Heart right ventricle (tissue), 16 donors: Measurements from ENCODE around the gene FAM171A2. TPM values are rescaled to one million over a fixed set of nuclear protein-coding genes. Genes with fewer than 3 reads are reported as not detected.
A peak's percentile ranks its signal among the peaks of the same experiment; 100 is the strongest.
"Not testable (repeated sequence)": the region's sequence is repeated elsewhere in the genome, so short reads cannot be mapped to it uniquely, and the experiment has no call there.

ENCODE experiments used
- ATAC-seq, 8 donors: fragments of 200-7000 bp; cut with Tn5 transposase; one replicate each; pipeline ENCODE4 v1.9.1; 2020; ENCODE audit warnings: mild to moderate bottlenecking in 8 of 8, moderate library complexity in 8 of 8, moderate number of reproducible peaks in 1 of 8
- DNase-seq, 2 donors: peaks; one replicate each; pipeline ENCODE4 v3.0.0-alpha.2; 2020
- H3K27ac ChIP-seq, 10 donors: fragments of 200-600 bp; sonication (generic) in 2 of 10; one replicate each; pipeline versions ENCODE4 v1.5.0 to v1.8.0; 2020 to 2022; ENCODE audit warnings: mild to moderate bottlenecking in 3 of 10
- H3K27me3 ChIP-seq, 7 donors: fragments of 200-600 bp; one replicate each; pipeline ENCODE4 v1.8.0; 2021 to 2022; ENCODE audit warnings: mild to moderate bottlenecking in 2 of 7
- H3K36me3 ChIP-seq, 9 donors: fragments of 200-600 bp; sonication (generic) in 1 of 9; one replicate each; pipeline versions ENCODE4 v1.5.0 to v1.8.0; 2020 to 2022; ENCODE audit warnings: mild to moderate bottlenecking in 2 of 9
- H3K4me1 ChIP-seq, 9 donors: fragments of 200-600 bp; sonication (generic) in 1 of 9; one replicate each; pipeline versions ENCODE4 v1.5.0 to v1.8.0; 2020 to 2022; ENCODE audit warnings: mild to moderate bottlenecking in 4 of 9
- H3K4me3 ChIP-seq, 10 donors: fragments of 200-600 bp; sonication (generic) in 2 of 10; one replicate each; pipeline versions ENCODE4 v1.5.0 to v1.8.0; 2020 to 2022; ENCODE audit warnings: mild to moderate bottlenecking in 7 of 10, moderate library complexity in 2 of 10
- H3K9me3 ChIP-seq, 11 donors: fragments of 200-600 bp in 10 of 11; sonication (generic) in 2 of 11; one replicate each; pipeline versions ENCODE4 v1.5.0 to v1.8.0; 2013 to 2022; ENCODE audit warnings: mild to moderate bottlenecking in 2 of 11, control low read depth in 1 of 11, moderate library complexity in 1 of 11
- CTCF ChIP-seq, 9 donors: fragments of 200-600 bp; sonication (generic) in 2 of 9; IDR thresholded peaks; one replicate each; pipeline versions ENCODE4 v1.5.0 to v1.8.0; 2021 to 2022; ENCODE audit warnings: antibody characterized with exemption in 9 of 9, mild to moderate bottlenecking in 5 of 9, moderate library complexity in 1 of 9
- WGBS, 2 donors: extraction: QIAGEN DNeasy Blood & Tissue Kit; methylation state at CpG; one replicate each; pipeline ENCODE4 v1.1.7; 2013; ENCODE audit warnings: inconsistent platforms in 1 of 2; 5-methylcytosine and 5-hydroxymethylcytosine counted together
- intact Hi-C, 10 donors: fragments of 100-400 bp; cut with DNase I; formaldehyde crosslinking; loops; one replicate each; pipeline versions ENCODE4 v1.11.1 to v1.14.2; 2022
- polyA plus RNA-seq, 2 donors: library from polyadenylated mRNA; stranded (reverse); fragments of 200-250 nt; gene quantifications; one replicate each; pipeline ENCODE4 v1.2.3, GENCODE V29; 2013
- total RNA-seq, 10 donors: library from RNA; stranded (reverse); fragmentation: NEBNext Ultra II Directional in 3 of 10; extraction: Animal tissue kit (Norgen Biotek cat#: 25700) in 3 of 10; gene quantifications; one replicate each; pipeline versions ENCODE4 v1.2.1 to v1.2.4, GENCODE V29; 2021 to 2023
- donor health status: Arrhythmogenic right ventricular cardiomyopathy.
- donor health status: ischemic (EF 13 %, LVEDD 7.1; RV severe dilation, severe dysfunction).
- donor health status: healthy with polysubstance abuse.
- donor health status: DM: no; HTN: yes; CAD: no.
- donor health status: DM: no; HTN: no; CAD: no.
- donor health status: ischemic (EF 25% LVEDD 6.9; RV normal size, moderate dysfunction).
- donor health status: ischemic (EF 25% LVEDD 5.7; RV mildly dilated, moderate dysfunction).
- donor health status: healthy.
- donor health status: DM: yes; HTN: yes; CAD: no.
- donor health status: Ischemic cardiomyopathy.
- donor health status: ischemic (EF 35%, LVEDD 5.7; RV mildly dilated, moderate dysfunction).
- donor health status: nonischemic (EF 11% LVEDD 7.7; RV severe dilation, severe dysfunction).
- donor health status: DM: yes; HTN: yes; CAD: no.
- donor health status: PGD.
- donor health status: ischemic (EF 29% LVEDD 5.4; RV normal size, mild dysfunction).
- donor health status: nonischemic (EF 23%, LVEDD 6.1; RV moderate dilation, normal function).

FAM171A2 gene
- total and polyA plus RNA-seq, 12 donors, result 0.25 to 0.95 (median 0.46) TPM

GRCh38 chr17:44334315-44334714 is 29.3 kb downstream of the FAM171A2 start:
- Histone ChIP-seq H3K27me3 (no peaks in the 10 kb centered on the region), H3K4me3 (no peak overlapping the region), H3K36me3 (no peaks in the 10 kb centered on the region), H3K4me1 (peaks cover 0 to 59% (median 3%) of the 10 kb centered on the region in 9 donors), H3K9me3 (no peaks in the 10 kb centered on the region), H3K27ac (peak overlapping the region in 1 of 10 donors; percentile 74)
- DNase-seq (no peak), ATAC-seq (no peak)
- WGBS, 2 donors, result 59 to 62% methylated on average over 2 of the region's 2 CpGs
- intact Hi-C loops, result loop anchor here in 5 of 10 donors (5.0 kb wide), 3 partner anchors 122 to 192 kb away; partner anchors contain the start of gene HROB (in 3 of the 5)
- no peak for TF ChIP-seq CTCF (IDR thresholded peaks at IDR 0.05)

- H3K4me3 ChIP-seq, result no peak overlapping the region
- TF ChIP-seq CTCF (IDR thresholded peaks at IDR 0.05), result no peak
- no peaks in the 10 kb centered on the region for H3K36me3 ChIP-seq
- ATAC-seq (peak in 2 of 8 donors; percentile 37 to 38), DNase-seq (no peak)
- H3K9me3 ChIP-seq, result no peaks in the 10 kb centered on the region
- peaks cover 0 to 52% (median 3%) of the 10 kb centered on the region in 9 donors for H3K4me1 ChIP-seq
- intact Hi-C loops, result loop anchor here in 5 of 10 donors (5.0 kb wide), 3 partner anchors 121 to 191 kb away; partner anchors contain the start of gene HROB (in 3 of the 5)
- peak overlapping the region in 1 of 10 donors; percentile 26 for H3K27ac ChIP-seq
- WGBS, 2 donors, result 64 to 65% methylated on average over 5 of the region's 5 CpGs
- no peaks in the 10 kb centered on the region for H3K27me3 ChIP-seq
These were observed 30.3 kb downstream of the FAM171A2 start for GRCh38 chr17:44333371-44333770.

- 0 to 2% methylated on average over 7 of the region's 7 CpGs for WGBS, 2 donors
- no peak overlapping the region for H3K4me3 ChIP-seq
- H3K27ac ChIP-seq, result peak overlapping the region in 1 of 10 donors; percentile 30
- H3K36me3 ChIP-seq, result no peaks in the 10 kb centered on the region
- ATAC-seq (peak in 7 of 8 donors; percentile 8 to 45 (median 40)), DNase-seq (peak in 1 of 2 donors; percentile 85)
- H3K9me3 ChIP-seq, result no peaks in the 10 kb centered on the region
- H3K27me3 ChIP-seq, result no peaks in the 10 kb centered on the region
- peak; percentile 73 to 90 (median 85) for TF ChIP-seq CTCF (IDR thresholded peaks at IDR 0.05)
- intact Hi-C loops, result loop anchor here in 8 of 10 donors (1.0 to 5.0 kb wide), 5 partner anchors 119 to 189 kb away; partner anchors contain the start of gene HROB (in 3 of the 8)
- peaks cover under 1 to 58% (median 9%) of the 10 kb centered on the region in 9 donors for H3K4me1 ChIP-seq
These were observed 32.3 kb downstream of the FAM171A2 start for GRCh38 chr17:44331249-44331760.

- not testable (repeated sequence) for ATAC-seq, H3K27ac ChIP-seq, H3K4me3 ChIP-seq, DNase-seq, H3K9me3 ChIP-seq, H3K36me3 ChIP-seq, H3K27me3 ChIP-seq
- peaks cover 5 to 61% (median 17%) of the 10 kb centered on the region in 9 donors for H3K4me1 ChIP-seq
- WGBS, 2 donors, result 89 to 91% methylated on average over 5 of the region's 5 CpGs
- intact Hi-C loops, result loop anchor here in 6 of 10 donors (2.0 to 5.0 kb wide), 4 partner anchors 118 to 188 kb away; partner anchors contain the start of gene HROB (in 3 of the 6)
These were observed 33.4 kb downstream of the FAM171A2 start for GRCh38 chr17:44330263-44330662.

- H3K27ac ChIP-seq, H3K36me3 ChIP-seq, H3K9me3 ChIP-seq, DNase-seq, ATAC-seq, H3K4me3 ChIP-seq, H3K27me3 ChIP-seq: not testable (repeated sequence)
- intact Hi-C loops, result loop anchor here in 1 of 10 donors (5.0 kb wide), 1 partner anchor 117 kb away; no protein-coding TSS in a partner anchor
- WGBS, 2 donors, result 88% methylated on average over 7 of the region's 7 CpGs
- H3K4me1 ChIP-seq, result peaks cover 5 to 59% (median 21%) of the 10 kb centered on the region in 9 donors
These were observed 34.1 kb downstream of the FAM171A2 start for GRCh38 chr17:44329516-44329915.
